NCI-H2227 treated with DMSO at 0.1 percent for 48 hours (cell line): Measurements from ENCODE around the gene PPFIBP2.
"Not testable (repeated sequence)": the region's sequence is repeated elsewhere in the genome, so short reads cannot be mapped to it uniquely, and the experiment has no call there.

ENCODE experiments used
- DNase-seq: peaks from one replicate; lab custom pipeline; 2025; lab: John Stamatoyannopoulos, UW

The PPFIBP2 gene

GRCh38 chr11:7499081-7499480, 14.7 kb upstream of the PPFIBP2 start:
- no peak for DNase-seq

- no peak for DNase-seq
These were observed 13.5 kb upstream of the PPFIBP2 start for GRCh38 chr11:7500251-7500650.

GRCh38 chr11:7501251-7501650, 12.5 kb upstream of the PPFIBP2 start:
- DNase-seq = no peak

- DNase-seq = no peak
These were observed 11.9 kb upstream of the PPFIBP2 start for GRCh38 chr11:7501894-7502293.

- DNase-seq = no peak
These were observed 7.6 kb upstream of the PPFIBP2 start for GRCh38 chr11:7506243-7506642.

GRCh38 chr11:7508087-7508486, 5.7 kb upstream of the PPFIBP2 start:
- no peak for DNase-seq

- DNase-seq = no peak
These were observed 3.8 kb upstream of the PPFIBP2 start for GRCh38 chr11:7509966-7510365.

GRCh38 chr11:7511401-7511800, 2.4 kb upstream of the PPFIBP2 start:
- DNase-seq = no peak

- no peak for DNase-seq
These were observed 1.1 kb upstream of the PPFIBP2 start for GRCh38 chr11:7512525-7513233.

GRCh38 chr11:7514099-7514591, 346 bp downstream of the PPFIBP2 start:
- no peak for DNase-seq

GRCh38 chr11:7515447-7515886, 1.7 kb downstream of the PPFIBP2 start:
- DNase-seq = no peak

- no peak for DNase-seq
These were observed 2.7 kb downstream of the PPFIBP2 start for GRCh38 chr11:7516475-7516874.

- DNase-seq = not testable (repeated sequence)
These were observed 3.9 kb downstream of the PPFIBP2 start for GRCh38 chr11:7517743-7518142.

- DNase-seq = no peak
These were observed 5.2 kb downstream of the PPFIBP2 start for GRCh38 chr11:7518811-7519562.

- no peak for DNase-seq
These were observed 6.5 kb downstream of the PPFIBP2 start for GRCh38 chr11:7520011-7520942.

- DNase-seq = no peak
These were observed 7.2 kb downstream of the PPFIBP2 start for GRCh38 chr11:7520981-7521487.

- DNase-seq = no peak
These were observed 8.3 kb downstream of the PPFIBP2 start for GRCh38 chr11:7522121-7522520.

- no peak for DNase-seq
These were observed 8.7 kb downstream of the PPFIBP2 start for GRCh38 chr11:7522546-7522945.

GRCh38 chr11:7523416-7524210, 9.8 kb downstream of the PPFIBP2 start:
- no peak for DNase-seq

- DNase-seq = no peak
These were observed 10.8 kb downstream of the PPFIBP2 start for GRCh38 chr11:7524462-7525235.
